Measurements from ENCODE around the gene RHOT2. TPM values are rescaled to one million over a fixed set of nuclear protein-coding genes. Genes with fewer than 3 reads are reported as not detected.
A peak's percentile ranks its signal among the peaks of the same experiment; 100 is the strongest.

Gene RHOT2
- total RNA-seq, 1 donor from 2014 or later = 165 TPM

GRCh38 chr16:672371-672770 lies 4.4 kb downstream of the RHOT2 start:
- H3K36me3 Mint-ChIP-seq (ENCODE audit: low read depth) = peaks cover 11% of the 10 kb centered on the region
- no peak overlapping the region for H3K27ac Mint-ChIP-seq
- intact Hi-C loops (cut with micrococcal nuclease) = no loop called here
- peaks cover 4% of the 10 kb centered on the region for H3K4me1 Mint-ChIP-seq (ENCODE audit: low read depth)
- no peaks in the 10 kb centered on the region for H3K9me3 Mint-ChIP-seq
- peaks cover 7% of the 10 kb centered on the region for H3K27me3 Mint-ChIP-seq (ENCODE audit: insufficient read depth)
- H3K4me3 Mint-ChIP-seq = no peak overlapping the region
- DNase-seq (ENCODE audit: low spot score) = no peak

- no peak overlapping the region for H3K4me3 Mint-ChIP-seq
- intact Hi-C loops (cut with micrococcal nuclease) = no loop called here
- H3K27ac Mint-ChIP-seq = no peak overlapping the region
- H3K9me3 Mint-ChIP-seq = no peaks in the 10 kb centered on the region
- H3K27me3 Mint-ChIP-seq (ENCODE audit: insufficient read depth) = peaks cover 7% of the 10 kb centered on the region
- no peak for DNase-seq (ENCODE audit: low spot score)
- no peaks in the 10 kb centered on the region for H3K4me1 Mint-ChIP-seq (ENCODE audit: low read depth)
- peaks cover 11% of the 10 kb centered on the region for H3K36me3 Mint-ChIP-seq (ENCODE audit: low read depth)
Observed at GRCh38 chr16:672851-673250, 4.9 kb downstream of the RHOT2 start.

GRCh38 chr16:673399-673991 lies 5.6 kb downstream of the RHOT2 start:
- Mint-ChIP-seq H3K4me3 (no peak overlapping the region), H3K36me3 (ENCODE audit: low read depth) (peaks cover 11% of the 10 kb centered on the region), H3K27ac (no peak overlapping the region), H3K4me1 (ENCODE audit: low read depth) (no peaks in the 10 kb centered on the region), H3K9me3 (no peaks in the 10 kb centered on the region), H3K27me3 (ENCODE audit: insufficient read depth) (peaks cover 7% of the 10 kb centered on the region)
- intact Hi-C loops (cut with micrococcal nuclease) = no loop called here
- DNase-seq (ENCODE audit: low spot score) = no peak

- Mint-ChIP-seq H3K4me1 (ENCODE audit: low read depth) (no peaks in the 10 kb centered on the region), H3K36me3 (ENCODE audit: low read depth) (peaks cover 11% of the 10 kb centered on the region), H3K4me3 (no peak overlapping the region), H3K27ac (no peak overlapping the region), H3K9me3 (no peaks in the 10 kb centered on the region), H3K27me3 (ENCODE audit: insufficient read depth) (peaks cover 7% of the 10 kb centered on the region)
- intact Hi-C loops (cut with micrococcal nuclease) = no loop called here
- DNase-seq (ENCODE audit: low spot score) = no peak
Observed at GRCh38 chr16:674214-674881, 6.4 kb downstream of the RHOT2 start.

- DNase-seq (ENCODE audit: low spot score) = no peak
- Mint-ChIP-seq H3K4me3 (no peak within 1 kb of the TSS), H3K27ac (no peak within 1 kb of the TSS), H3K9me3 (no peaks in the 10 kb centered on the region), H3K4me1 (ENCODE audit: low read depth) (no peaks in the 10 kb centered on the region), H3K36me3 (ENCODE audit: low read depth) (peaks cover 7% of the 10 kb centered on the region), H3K27me3 (ENCODE audit: insufficient read depth) (peaks cover 7% of the 10 kb centered on the region)
- intact Hi-C loops (cut with micrococcal nuclease) = no loop called here
Observed at GRCh38 chr16:674968-675883, 7.3 kb downstream of the RHOT2 start, which contains the start of gene RHBDL1. Gene RHBDL1 (plus strand): TSS chr16:675671. CDS start chr16:675791, 120 bp downstream.

- H3K4me1 Mint-ChIP-seq (ENCODE audit: low read depth) = no peaks in the 10 kb centered on the region
- no peak for DNase-seq (ENCODE audit: low spot score)
- peaks cover 7% of the 10 kb centered on the region for H3K27me3 Mint-ChIP-seq (ENCODE audit: insufficient read depth)
- no peak overlapping the region for H3K27ac Mint-ChIP-seq
- intact Hi-C loops (cut with micrococcal nuclease) = no loop called here
- no peaks in the 10 kb centered on the region for H3K9me3 Mint-ChIP-seq
- H3K36me3 Mint-ChIP-seq (ENCODE audit: low read depth) = peaks cover 6% of the 10 kb centered on the region
- no peak overlapping the region for H3K4me3 Mint-ChIP-seq
Observed at GRCh38 chr16:675884-676564, 8.1 kb downstream of the RHOT2 start.

- peaks cover 8% of the 10 kb centered on the region for H3K36me3 Mint-ChIP-seq (ENCODE audit: low read depth)
- peaks cover 7% of the 10 kb centered on the region for H3K27me3 Mint-ChIP-seq (ENCODE audit: insufficient read depth)
- H3K4me3 Mint-ChIP-seq = no peak overlapping the region
- intact Hi-C loops (cut with micrococcal nuclease) = no loop called here
- H3K9me3 Mint-ChIP-seq = no peaks in the 10 kb centered on the region
- H3K4me1 Mint-ChIP-seq (ENCODE audit: low read depth) = no peaks in the 10 kb centered on the region
- H3K27ac Mint-ChIP-seq = no peak overlapping the region
- DNase-seq (ENCODE audit: low spot score) = no peak
Observed at GRCh38 chr16:676565-676902, 8.6 kb downstream of the RHOT2 start.

- H3K4me1 Mint-ChIP-seq (ENCODE audit: low read depth) = no peaks in the 10 kb centered on the region
- intact Hi-C loops (cut with micrococcal nuclease) = no loop called here
- DNase-seq (ENCODE audit: low spot score) = no peak
Observed at GRCh38 chr16:676913-677312, 9.0 kb downstream of the RHOT2 start.

GRCh38 chr16:677316-678190 lies 9.6 kb downstream of the RHOT2 start:
- no peaks in the 10 kb centered on the region for H3K9me3 Mint-ChIP-seq
- intact Hi-C loops (cut with micrococcal nuclease) = no loop called here
- H3K36me3 Mint-ChIP-seq (ENCODE audit: low read depth) = peaks cover 17% of the 10 kb centered on the region
- H3K4me3 Mint-ChIP-seq = no peak overlapping the region
- DNase-seq (ENCODE audit: low spot score) = no peak
- peaks cover 3% of the 10 kb centered on the region for H3K4me1 Mint-ChIP-seq (ENCODE audit: low read depth)
- peaks cover 7% of the 10 kb centered on the region for H3K27me3 Mint-ChIP-seq (ENCODE audit: insufficient read depth)
- no peak overlapping the region for H3K27ac Mint-ChIP-seq

More at GRCh38 chr16:676913-677312, 9.0 kb downstream of the RHOT2 start:
- Mint-ChIP-seq H3K9me3 (no peaks in the 10 kb centered on the region), H3K27me3 (ENCODE audit: insufficient read depth) (peaks cover 7% of the 10 kb centered on the region), H3K27ac (no peak overlapping the region), H3K4me3 (no peak overlapping the region), H3K36me3 (ENCODE audit: low read depth) (peaks cover 12% of the 10 kb centered on the region)

GRCh38 chr16:678209-678857 lies 10.4 kb downstream of the RHOT2 start:
- H3K36me3 Mint-ChIP-seq (ENCODE audit: low read depth) = peaks cover 12% of the 10 kb centered on the region
- H3K4me1 Mint-ChIP-seq (ENCODE audit: low read depth) = peaks cover 5% of the 10 kb centered on the region
- H3K27ac Mint-ChIP-seq = no peak overlapping the region
- peaks cover 7% of the 10 kb centered on the region for H3K27me3 Mint-ChIP-seq (ENCODE audit: insufficient read depth)
- no peak overlapping the region for H3K4me3 Mint-ChIP-seq
- H3K9me3 Mint-ChIP-seq = no peaks in the 10 kb centered on the region
- intact Hi-C loops (cut with micrococcal nuclease) = no loop called here
- no peak for DNase-seq (ENCODE audit: low spot score)

- Mint-ChIP-seq H3K4me1 (ENCODE audit: low read depth) (peaks cover 5% of the 10 kb centered on the region), H3K27me3 (ENCODE audit: insufficient read depth) (peaks cover 7% of the 10 kb centered on the region), H3K9me3 (no peaks in the 10 kb centered on the region), H3K4me3 (peak overlapping the region; percentile 79), H3K27ac (peak overlapping the region; percentile 58), H3K36me3 (ENCODE audit: low read depth) (peaks cover 12% of the 10 kb centered on the region)
- DNase-seq (ENCODE audit: low spot score) = peak; percentile 40
- intact Hi-C loops (cut with micrococcal nuclease) = loop anchor here (1.0 kb wide), 4 partner anchors 19 to 90 kb away; partner anchors contain the start of genes METTL26 and WDR90
Observed at GRCh38 chr16:678858-679813, 11.2 kb downstream of the RHOT2 start.
